Ectodermal cell (in vitro differentiated cells): ENCODE results near the gene SHISA9.

ENCODE experiments used
- H3K27ac ChIP-seq: 2 replicates; pipeline ENCODE4 v1.7.0; 2013; ENCODE audit warnings: mild to moderate bottlenecking, low read depth, low read length; ENCODE audit not compliant: insufficient read depth, poor library complexity, severe bottlenecking
- H3K27me3 ChIP-seq: 2 replicates; pipeline ENCODE4 v1.7.0; 2013; ENCODE audit warnings: mild to moderate bottlenecking, low read length; ENCODE audit not compliant: insufficient read depth, control insufficient read depth, poor library complexity, severe bottlenecking
- H3K36me3 ChIP-seq: one replicate; pipeline ENCODE4 v1.7.0; 2013; ENCODE audit warnings: low read length; ENCODE audit not compliant: control insufficient read depth, insufficient read depth
- H3K4me1 ChIP-seq: one replicate; pipeline ENCODE4 v1.7.0; 2013; ENCODE audit warnings: low read length; ENCODE audit not compliant: control insufficient read depth, insufficient read depth
- H3K4me3 ChIP-seq: 2 replicates; pipeline ENCODE4 v1.7.0; 2013; ENCODE audit warnings: low read depth, low read length, control low read depth; ENCODE audit not compliant: insufficient read depth
- H3K9me3 ChIP-seq: 2 replicates; pipeline ENCODE4 v1.7.0; 2013; ENCODE audit warnings: mild to moderate bottlenecking, low read length, moderate library complexity; ENCODE audit not compliant: control insufficient read depth
- WGBS, 2 experiments: methylation state at CpG; one replicate each; pipeline ENCODE4 v1.1.7; 2013; ENCODE audit warnings: missing lambda C conversion rate in 2 of 2; 5-methylcytosine and 5-hydroxymethylcytosine counted together

SHISA9 gene

GRCh38 chr16:12975766-12976165 is 74.4 kb downstream of the SHISA9 start:
- 96 to 100% methylated on average over 3 of the region's 3 CpGs for WGBS, 2 experiments
- H3K4me3 ChIP-seq, result no peak overlapping the region
- H3K36me3 ChIP-seq, result no peaks in the 10 kb centered on the region
- no peak overlapping the region for H3K27ac ChIP-seq
- H3K9me3 ChIP-seq, result no peaks in the 10 kb centered on the region
- no peaks in the 10 kb centered on the region for H3K27me3 ChIP-seq
- H3K4me1 ChIP-seq, result no peaks in the 10 kb centered on the region

DNA sequence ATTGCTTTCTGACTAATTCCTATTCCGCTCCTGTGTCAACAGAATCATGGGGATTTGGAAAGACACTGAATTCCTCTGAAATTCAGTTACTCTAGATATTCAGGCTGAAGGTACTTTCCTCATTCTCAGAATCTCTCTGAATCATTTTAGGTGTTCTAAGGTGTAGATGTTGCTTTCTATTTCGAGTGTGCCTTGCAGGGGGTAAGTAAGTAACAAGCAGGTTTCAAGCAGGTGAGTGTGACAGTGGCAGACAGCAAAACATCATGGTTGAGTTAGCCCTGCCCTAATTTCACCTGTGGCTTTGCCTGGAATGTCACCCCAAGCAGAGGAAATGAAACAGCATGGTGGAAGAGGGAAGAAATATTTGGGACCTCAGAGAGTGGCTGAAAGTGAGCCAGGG is 75.1 kb downstream of the SHISA9 start:
- 85 to 95% methylated on average over 2 of the region's 2 CpGs for WGBS, 2 experiments
- peak overlapping the region; percentile 45 for H3K27ac ChIP-seq

DNA sequence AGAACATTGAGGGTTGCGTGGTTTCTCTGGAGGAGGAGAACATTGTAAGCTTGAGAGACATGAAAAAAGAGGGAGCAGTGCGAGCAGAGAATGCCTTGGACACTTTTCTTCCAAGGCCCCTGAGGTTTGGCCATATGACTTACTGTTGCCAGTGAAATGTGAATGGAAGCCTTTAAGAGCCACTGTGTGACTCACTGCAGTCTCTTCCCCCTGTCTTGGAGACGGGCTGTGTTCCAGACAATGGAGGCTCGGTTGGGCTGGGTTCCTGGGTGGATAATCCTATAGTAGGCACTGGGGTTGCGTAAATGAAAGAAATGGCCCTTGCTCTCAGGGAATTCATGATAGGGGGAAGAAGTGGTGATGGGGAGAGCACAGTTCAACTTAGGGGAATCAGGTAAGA is 75.5 kb downstream of the SHISA9 start:
- H3K27ac ChIP-seq, result peak overlapping the region; percentile 45
- H3K4me1 ChIP-seq, result no peaks in the 10 kb centered on the region
- 39 to 48% methylated on average over 5 of the region's 5 CpGs for WGBS, 2 experiments

More for the DNA sequence above, 75.1 kb downstream of the SHISA9 start:
- Histone ChIP-seq H3K4me1 (no peaks in the 10 kb centered on the region), H3K36me3 (no peaks in the 10 kb centered on the region), H3K9me3 (no peaks in the 10 kb centered on the region), H3K27me3 (no peaks in the 10 kb centered on the region), H3K4me3 (no peak overlapping the region)

GRCh38 chr16:12985516-12985915 is 84.1 kb downstream of the SHISA9 start:
- Histone ChIP-seq H3K36me3 (no peaks in the 10 kb centered on the region), H3K27ac (no peak overlapping the region), H3K27me3 (no peaks in the 10 kb centered on the region), H3K9me3 (no peaks in the 10 kb centered on the region), H3K4me3 (no peak overlapping the region), H3K4me1 (no peaks in the 10 kb centered on the region)

More for the DNA sequence above, 75.5 kb downstream of the SHISA9 start:
- Histone ChIP-seq H3K27me3 (no peaks in the 10 kb centered on the region), H3K9me3 (no peaks in the 10 kb centered on the region), H3K36me3 (no peaks in the 10 kb centered on the region), H3K4me3 (no peak overlapping the region)

DNA sequence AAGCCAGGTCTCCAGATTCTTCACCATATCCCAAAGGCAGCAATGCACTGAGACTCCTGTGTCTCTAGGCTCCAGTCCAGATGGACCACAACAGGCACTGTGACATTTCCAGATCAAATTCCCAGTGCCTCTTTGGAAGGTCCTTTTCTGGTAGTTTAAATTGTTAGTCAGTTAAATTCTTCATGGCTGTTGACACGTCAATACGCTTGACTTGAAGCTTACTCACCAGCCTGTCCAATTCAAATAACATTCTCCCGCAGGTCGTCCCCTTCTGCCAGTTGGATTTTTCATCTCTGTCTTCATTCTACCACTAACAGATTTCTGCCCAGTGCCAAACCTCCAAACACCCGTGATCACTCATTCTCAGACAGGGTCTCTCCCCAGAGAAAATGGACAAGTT is 86.7 kb downstream of the SHISA9 start:
- no peak overlapping the region for H3K4me3 ChIP-seq
- H3K36me3 ChIP-seq, result no peaks in the 10 kb centered on the region
- 91 to 95% methylated on average over 5 of the region's 5 CpGs for WGBS, 2 experiments
- no peak overlapping the region for H3K27ac ChIP-seq
- no peaks in the 10 kb centered on the region for H3K9me3 ChIP-seq
- H3K27me3 ChIP-seq, result no peaks in the 10 kb centered on the region
- no peaks in the 10 kb centered on the region for H3K4me1 ChIP-seq

- no peak overlapping the region for H3K4me3 ChIP-seq
- H3K4me1 ChIP-seq, result no peaks in the 10 kb centered on the region
- H3K36me3 ChIP-seq, result no peaks in the 10 kb centered on the region
- H3K9me3 ChIP-seq, result no peaks in the 10 kb centered on the region
- WGBS, 2 experiments, result 78 to 84% methylated on average over 4 to 5 of the region's 5 CpGs
- no peak overlapping the region for H3K27ac ChIP-seq
- no peaks in the 10 kb centered on the region for H3K27me3 ChIP-seq
Observed at GRCh38 chr16:12992066-12992465, 90.7 kb downstream of the SHISA9 start.

- WGBS, 2 experiments, result 90 to 95% methylated on average over 4 of the region's 4 CpGs
- no peak overlapping the region for H3K4me3 ChIP-seq
- H3K4me1 ChIP-seq, result no peaks in the 10 kb centered on the region
- no peaks in the 10 kb centered on the region for H3K27me3 ChIP-seq
- no peaks in the 10 kb centered on the region for H3K9me3 ChIP-seq
- H3K36me3 ChIP-seq, result no peaks in the 10 kb centered on the region
- H3K27ac ChIP-seq, result no peak overlapping the region
Observed at GRCh38 chr16:12994402-12994801, 93.0 kb downstream of the SHISA9 start.

DNA sequence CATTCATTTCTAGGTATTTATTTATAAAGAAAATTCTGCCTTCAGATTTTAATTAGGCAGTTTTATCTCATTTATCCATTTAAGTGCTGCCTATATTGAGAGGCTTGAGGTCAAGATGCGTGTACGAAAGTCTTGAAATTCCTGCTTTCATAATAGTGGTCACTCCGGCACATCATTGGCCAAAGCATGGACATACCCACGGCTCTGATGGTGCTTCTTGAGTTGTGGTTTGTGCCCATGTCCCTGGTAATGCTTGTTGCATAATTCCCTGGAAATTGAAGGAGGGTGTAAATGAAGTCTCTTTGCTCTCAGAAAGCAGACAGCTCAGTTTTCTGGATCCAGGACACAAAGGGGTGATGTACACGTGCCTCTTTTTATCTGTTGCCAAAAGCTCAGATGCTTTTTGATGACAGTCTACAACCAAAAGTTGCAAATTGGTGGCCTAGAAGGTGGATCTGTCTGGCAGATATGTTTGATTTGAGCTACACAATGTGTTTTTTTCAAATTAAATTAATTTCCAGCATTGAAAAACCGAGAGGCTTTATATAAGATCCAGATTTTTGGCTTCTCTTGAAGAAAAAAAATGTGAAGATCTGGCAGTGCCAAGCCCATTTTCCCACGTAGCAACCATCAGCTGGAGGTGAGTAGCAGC is 94.4 kb downstream of the SHISA9 start:
- no peaks in the 10 kb centered on the region for H3K36me3 ChIP-seq

GRCh38 chr16:12998361-12999085 is 97.1 kb downstream of the SHISA9 start:
- Histone ChIP-seq H3K27ac (no peak overlapping the region), H3K4me3 (no peak overlapping the region), H3K9me3 (no peaks in the 10 kb centered on the region), H3K4me1 (no peaks in the 10 kb centered on the region), H3K27me3 (no peaks in the 10 kb centered on the region), H3K36me3 (no peaks in the 10 kb centered on the region)
- WGBS, 2 experiments, result 94 to 95% methylated on average over 6 to 7 of the region's 7 CpGs

More for the DNA sequence above, 94.4 kb downstream of the SHISA9 start:
- Histone ChIP-seq H3K9me3 (no peaks in the 10 kb centered on the region), H3K27ac (no peak overlapping the region), H3K4me1 (no peaks in the 10 kb centered on the region), H3K4me3 (no peak overlapping the region), H3K27me3 (no peaks in the 10 kb centered on the region)
- 92% methylated on average over 7 of the region's 7 CpGs for WGBS, 2 experiments

GRCh38 chr16:12999368-12999767 is 98.0 kb downstream of the SHISA9 start:
- H3K9me3 ChIP-seq, result no peaks in the 10 kb centered on the region
- H3K4me3 ChIP-seq, result no peak overlapping the region
- H3K27ac ChIP-seq, result no peak overlapping the region
- WGBS, 2 experiments, result 96 to 98% methylated on average over 3 of the region's 3 CpGs
- no peaks in the 10 kb centered on the region for H3K27me3 ChIP-seq
- no peaks in the 10 kb centered on the region for H3K4me1 ChIP-seq
- H3K36me3 ChIP-seq, result no peaks in the 10 kb centered on the region
